Endometrial microvascular endothelial cells (primary cell): Measurements from ENCODE around the gene REXO2. TPM values are rescaled to one million over a fixed set of nuclear protein-coding genes. Genes with fewer than 3 reads are reported as not detected.

ENCODE experiments used
- in situ Hi-C: cut with HindIII; loops from 2 replicates; pipeline ENCODE4 v1.10.0; 2017; ENCODE audit warnings: low sequenced_read_pairs, low pct_unique_long_range_greater_than_20kb; ENCODE audit errors: inconsistent ontology term
- total RNA-seq: library from RNA; depleted of rRNA; stranded (reverse); fragments of >200 nt; gene quantifications from one replicate; pipeline ENCODE4 v1.2.3, GENCODE V29; 2015; ENCODE audit errors: inconsistent ontology term

Gene REXO2
- total RNA-seq, result 161 TPM

DNA sequence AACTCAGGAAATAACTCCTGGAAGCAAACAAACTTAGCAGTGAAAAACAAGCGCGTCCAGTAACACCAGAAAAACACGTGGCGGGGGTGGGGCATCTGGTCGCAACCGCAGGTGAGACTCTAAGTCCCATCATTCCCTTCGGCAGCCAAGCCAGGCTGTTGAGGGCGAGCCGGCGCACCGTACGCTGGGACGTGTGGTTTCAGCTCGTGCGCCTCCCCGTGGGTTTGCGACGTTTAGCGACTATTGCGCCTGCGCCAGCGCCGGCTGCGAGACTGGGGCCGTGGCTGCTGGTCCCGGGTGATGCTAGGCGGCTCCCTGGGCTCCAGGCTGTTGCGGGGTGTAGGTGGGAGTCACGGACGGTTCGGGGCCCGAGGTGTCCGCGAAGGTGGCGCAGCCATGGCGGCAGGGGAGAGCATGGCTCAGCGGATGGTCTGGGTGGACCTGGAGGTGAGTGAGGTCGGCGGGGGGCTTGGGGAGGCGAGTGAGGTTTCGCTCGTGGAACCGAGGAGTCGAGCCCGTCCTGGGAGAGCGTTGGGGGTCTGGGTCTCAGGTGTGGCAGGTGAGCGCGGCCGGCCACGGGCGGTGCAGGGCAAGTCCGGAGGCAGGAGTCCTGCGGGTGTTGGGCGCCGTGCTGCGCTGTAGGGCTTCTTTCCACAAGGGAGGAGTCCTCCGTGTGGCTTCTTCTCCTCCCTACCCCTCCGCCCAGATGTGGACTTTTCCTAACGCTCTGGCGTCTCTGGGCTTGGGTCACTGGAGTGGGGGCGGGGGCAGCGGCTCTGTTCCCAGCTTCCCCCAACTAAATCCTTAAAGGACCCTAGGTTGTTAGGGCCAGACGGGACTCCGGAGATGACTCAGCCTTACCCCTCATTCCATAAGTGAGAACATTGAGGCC lies at the start of gene REXO2:
Gene REXO2, plus strand, starts transcription at position 239 of the 892 bp plus-strand sequence. Its CDS starts 62 bp downstream, at position 301.
- in situ Hi-C loops, result no loop called here

DNA sequence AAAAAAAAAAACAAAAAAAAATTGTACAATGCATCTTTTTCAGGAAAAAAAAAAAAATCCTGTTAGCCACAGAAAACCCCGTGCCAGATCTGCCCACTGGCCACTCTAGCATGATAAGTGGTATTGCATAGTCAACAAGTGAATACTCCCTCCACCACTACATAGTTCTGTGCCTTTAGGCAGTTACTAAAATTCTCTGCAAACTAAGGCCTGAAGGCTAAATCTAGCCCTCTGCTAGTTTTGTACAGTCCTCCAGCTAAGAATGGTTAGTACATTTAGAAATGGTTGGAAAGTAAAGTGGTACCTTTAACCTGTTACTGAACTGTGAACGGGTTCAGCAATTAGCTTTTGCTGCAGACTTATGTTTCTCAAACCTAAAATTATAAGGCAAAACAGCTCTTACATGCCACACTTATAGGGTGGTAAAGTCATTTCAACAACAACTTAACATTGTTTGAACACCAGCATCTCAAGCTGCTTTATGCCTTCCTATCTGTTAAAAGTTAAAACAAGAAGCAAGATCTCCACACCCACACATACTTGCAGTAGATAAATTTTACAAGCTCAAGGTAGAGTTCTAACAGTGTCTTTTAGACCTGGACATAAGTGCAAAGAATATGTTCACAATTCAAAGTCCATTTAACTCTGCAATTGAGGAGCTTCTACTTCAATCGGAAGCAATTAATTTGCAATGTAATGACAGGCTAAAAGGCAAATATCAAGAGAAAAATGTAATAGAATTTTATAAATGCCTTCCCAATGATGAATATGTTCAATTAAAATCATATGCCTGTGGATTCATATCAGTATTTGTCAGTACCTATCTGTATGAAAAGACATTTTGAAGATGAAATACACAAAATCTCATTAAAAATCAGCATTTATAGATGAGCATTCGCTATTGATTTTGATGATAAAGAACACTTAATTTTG lies 46.3 kb upstream of the REXO2 start:
- in situ Hi-C loops, result no loop called here

GRCh38 chr11:114395736-114396135 lies 43.5 kb upstream of the REXO2 start:
- in situ Hi-C loops, result no loop called here

DNA sequence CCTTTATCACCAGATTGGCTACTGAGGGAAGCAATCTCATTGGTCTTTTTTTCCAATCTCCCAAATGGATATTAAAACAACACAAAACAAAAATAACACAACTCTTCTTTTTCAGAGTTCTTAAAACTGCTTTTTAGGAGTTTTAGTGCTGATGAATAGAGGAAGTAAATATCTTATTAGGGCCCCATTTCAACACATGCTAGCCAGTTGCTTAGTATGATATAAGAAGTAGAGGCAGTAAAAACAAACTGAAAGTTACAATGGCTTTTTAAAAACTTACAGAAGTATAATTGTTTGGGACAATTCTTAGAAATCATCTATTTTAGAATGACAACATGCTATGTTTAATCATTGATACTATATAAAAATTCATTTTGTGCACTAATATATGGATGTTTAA lies 42.4 kb upstream of the REXO2 start:
- in situ Hi-C loops, result no loop called here

DNA sequence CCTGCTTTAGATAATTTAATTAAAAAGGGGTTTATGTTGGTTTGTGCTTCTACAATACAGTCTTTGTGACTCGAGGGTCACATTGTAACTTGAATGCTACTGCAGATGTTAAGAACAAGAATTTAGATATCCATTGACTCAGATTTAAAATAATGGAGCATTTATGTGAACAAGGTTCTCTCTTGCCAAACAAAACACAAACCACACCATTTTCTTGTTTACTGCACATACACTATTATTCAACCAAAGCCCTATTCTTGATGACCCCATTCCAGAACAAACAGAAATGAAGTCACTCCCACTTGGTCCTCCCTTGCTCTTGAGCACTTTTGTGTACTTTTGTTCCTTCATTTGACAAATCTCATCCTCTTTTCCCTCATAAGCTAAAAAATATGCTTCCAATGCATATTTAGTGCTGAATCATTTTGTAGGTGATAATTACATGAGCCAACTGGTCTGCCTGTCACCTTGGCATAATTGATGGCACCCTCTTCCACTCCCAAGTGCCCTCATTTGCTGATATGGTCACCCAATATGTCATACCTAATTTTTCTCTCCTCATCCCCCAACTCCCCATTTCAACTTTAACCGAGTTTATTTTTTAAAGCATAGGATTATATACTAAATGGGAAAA lies 41.8 kb upstream of the REXO2 start:
- in situ Hi-C loops, result no loop called here

DNA sequence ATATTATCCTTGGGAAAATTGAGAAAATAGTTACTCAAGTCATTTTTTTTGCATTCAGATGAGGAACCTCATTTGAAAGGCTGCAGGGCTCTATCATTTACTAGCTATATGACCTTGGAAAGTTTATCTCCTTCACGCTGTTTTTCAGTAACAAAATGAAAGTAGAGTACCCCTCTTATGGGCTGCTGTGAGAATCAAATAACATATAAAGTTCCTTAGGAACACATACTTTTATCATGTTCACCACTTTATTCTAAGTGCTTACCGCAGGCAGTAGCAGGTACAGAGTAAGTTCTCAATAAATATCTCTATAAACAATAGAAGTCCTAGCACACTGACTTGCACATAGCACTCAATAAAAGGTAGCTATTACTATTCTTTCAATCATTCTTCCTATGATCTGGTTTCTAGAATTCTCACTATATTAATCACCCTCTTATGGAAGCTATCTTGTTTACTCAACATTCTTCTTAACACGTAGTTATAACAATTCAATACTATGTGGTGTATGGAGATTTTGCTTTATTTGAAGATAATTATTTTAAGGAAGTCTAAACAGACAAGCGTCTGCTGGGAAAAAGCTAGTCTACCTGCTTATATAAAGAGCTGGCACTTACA lies 40.9 kb upstream of the REXO2 start:
- in situ Hi-C loops, result no loop called here

GRCh38 chr11:114399490-114400215 lies 39.6 kb upstream of the REXO2 start:
- in situ Hi-C loops, result no loop called here

DNA sequence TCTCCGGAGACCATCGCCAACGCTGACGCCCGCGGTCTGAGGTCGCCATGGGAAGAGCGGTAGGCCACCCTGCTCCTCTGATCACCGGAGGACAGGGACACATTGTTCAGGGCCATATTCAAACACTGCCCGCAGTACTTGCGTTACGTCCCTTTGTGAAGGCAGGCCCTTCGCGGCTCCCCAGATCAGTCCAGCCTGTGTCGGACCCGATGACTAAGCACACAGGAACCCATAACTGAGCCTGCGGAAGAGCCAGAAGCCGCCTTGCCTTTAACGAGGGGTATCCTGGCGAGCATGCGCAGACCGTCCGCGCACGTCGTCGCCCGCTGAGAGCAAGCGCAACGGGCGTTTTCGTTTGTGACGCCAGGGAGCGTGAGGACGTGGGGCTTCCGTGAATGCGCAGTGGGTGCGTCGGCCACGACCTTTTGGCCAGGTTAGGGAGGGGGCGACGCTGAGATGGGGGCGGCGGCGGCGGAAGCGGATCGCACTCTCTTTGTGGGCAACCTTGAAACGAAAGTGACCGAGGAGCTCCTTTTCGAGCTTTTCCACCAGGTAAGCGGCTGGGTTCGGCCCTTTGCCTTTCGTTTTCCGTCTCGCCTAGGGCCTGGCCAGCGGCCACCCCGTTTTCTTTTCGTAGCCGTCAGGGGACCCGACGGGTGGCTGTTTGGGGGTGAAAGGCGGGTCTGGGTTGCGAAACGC lies 38.9 kb upstream of the REXO2 start, which contains the start of the genes C11orf71 and RBM7:
Gene C11orf71, minus strand, starts transcription at position 296 of the 699 bp plus-strand sequence. Its CDS starts 180 bp downstream, at position 116.
Gene RBM7, plus strand, starts transcription at position 451 of the 699 bp plus-strand sequence. Its CDS starts 6 bp downstream, at position 457.
- in situ Hi-C loops, result no loop called here

GRCh38 chr11:114400915-114401223 lies 38.4 kb upstream of the REXO2 start:
- in situ Hi-C loops, result no loop called here

GRCh38 chr11:114401311-114401710 lies 38.0 kb upstream of the REXO2 start:
- in situ Hi-C loops, result no loop called here

GRCh38 chr11:114412946-114413345 lies 26.3 kb upstream of the REXO2 start:
- in situ Hi-C loops, result no loop called here

DNA sequence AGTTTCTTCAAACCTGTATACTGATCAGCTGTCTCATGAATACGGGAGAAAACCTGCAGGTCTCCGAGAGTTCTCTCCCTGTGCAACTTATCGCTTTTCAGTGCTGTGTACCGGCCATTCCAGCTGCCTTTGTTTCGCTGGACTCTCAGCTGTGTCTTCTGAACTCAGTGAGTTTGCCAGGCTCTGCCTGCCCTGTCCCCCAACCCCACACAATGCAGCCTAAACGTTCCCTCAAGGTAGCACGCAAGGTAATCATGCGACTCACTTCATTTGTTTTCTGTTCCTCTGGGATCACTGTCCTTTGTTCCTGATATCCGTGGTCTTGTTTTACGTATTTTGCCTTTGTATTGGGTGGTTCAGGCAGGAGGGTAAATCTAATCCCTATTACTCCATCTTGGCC lies 25.3 kb upstream of the REXO2 start:
- in situ Hi-C loops, result no loop called here

DNA sequence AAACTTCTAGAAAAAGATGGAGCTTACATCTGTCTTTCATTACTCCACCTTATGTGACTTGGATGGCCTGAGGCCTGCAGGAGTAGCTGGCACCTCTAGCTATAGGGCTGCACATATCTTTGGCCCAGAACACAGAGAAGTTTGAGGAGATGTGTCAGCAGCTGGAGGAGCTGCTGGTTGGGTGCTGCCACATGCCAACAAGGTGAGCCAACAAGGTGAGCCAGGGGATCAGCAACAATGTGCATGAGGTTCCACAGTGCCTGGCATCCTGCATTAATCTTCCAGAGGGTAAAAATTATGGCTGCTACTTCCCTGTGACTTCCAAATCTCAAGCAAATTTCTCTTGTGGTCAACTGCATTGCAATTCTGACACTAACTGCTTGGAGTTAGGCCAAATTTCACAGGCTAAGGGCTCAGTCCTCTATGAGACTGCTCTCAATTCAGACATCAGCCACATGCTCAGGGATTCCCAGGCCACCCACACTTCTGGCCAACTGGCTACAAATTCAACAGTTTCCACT lies 22.8 kb upstream of the REXO2 start:
- in situ Hi-C loops, result no loop called here

- in situ Hi-C loops, result no loop called here
These were observed 13.0 kb upstream of the REXO2 start for GRCh38 chr11:114426280-114426679.

DNA sequence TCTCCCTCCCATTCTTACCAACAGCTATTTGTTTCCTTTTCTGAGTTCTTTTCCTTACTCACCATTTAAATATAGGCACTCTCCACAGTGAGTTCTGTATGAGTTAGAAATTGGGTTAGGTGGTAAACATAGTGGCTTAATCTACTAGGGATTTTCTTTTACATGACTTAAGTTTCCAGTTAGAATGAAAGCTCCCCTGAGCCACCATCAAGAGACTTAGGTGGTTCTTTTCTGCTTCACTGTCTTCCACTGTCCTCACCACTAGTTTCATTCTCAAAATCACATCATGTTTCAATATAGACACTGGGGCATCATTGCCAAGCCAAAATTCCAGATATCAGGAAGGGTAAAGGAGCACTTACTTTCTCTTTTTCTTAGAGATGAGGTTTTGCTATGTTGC lies 9.0 kb upstream of the REXO2 start:
- in situ Hi-C loops, result no loop called here

DNA sequence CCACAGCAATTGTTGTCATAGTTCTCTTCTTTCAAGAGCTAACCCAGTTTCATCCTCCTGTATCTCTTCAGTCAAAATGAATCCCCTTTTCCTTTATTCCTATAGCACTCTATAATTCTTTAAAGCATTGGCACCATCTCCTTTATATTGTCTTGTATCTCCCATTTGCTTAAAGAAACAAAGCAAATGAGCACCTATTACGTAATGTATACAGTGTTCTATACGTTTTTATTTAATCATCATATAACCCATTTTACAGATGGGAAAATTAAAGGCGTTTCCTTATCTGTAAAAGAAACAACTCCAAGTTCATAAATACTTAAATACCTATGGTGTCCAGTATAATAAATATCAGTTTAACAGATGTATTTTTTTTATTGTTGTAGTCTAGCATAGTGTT lies 6.4 kb upstream of the REXO2 start:
- in situ Hi-C loops, result no loop called here

DNA sequence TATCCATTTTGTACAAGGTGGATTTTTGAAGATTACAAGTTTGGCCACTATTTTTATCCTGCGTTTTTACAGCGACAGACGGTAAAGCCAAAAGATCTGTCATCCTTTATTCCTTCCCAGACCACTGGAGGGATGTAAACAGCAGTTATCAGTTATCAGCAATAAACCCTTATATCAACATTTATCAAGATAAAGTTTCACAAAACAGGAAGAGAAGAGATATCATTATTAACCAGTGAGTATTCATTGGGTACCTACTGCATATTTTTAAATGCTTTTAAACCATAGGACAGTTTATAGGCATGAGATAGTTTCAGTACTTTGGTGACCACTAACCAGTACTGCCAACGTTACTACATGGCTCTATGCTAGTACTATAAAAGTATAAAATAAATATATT lies 5.9 kb upstream of the REXO2 start:
- in situ Hi-C loops, result no loop called here
